Measurements from ENCODE around the gene CDKL1.
"Not testable (repeated sequence)": the region's sequence is repeated elsewhere in the genome, so short reads cannot be mapped to it uniquely, and the experiment has no call there.

CDKL1 gene

DNA sequence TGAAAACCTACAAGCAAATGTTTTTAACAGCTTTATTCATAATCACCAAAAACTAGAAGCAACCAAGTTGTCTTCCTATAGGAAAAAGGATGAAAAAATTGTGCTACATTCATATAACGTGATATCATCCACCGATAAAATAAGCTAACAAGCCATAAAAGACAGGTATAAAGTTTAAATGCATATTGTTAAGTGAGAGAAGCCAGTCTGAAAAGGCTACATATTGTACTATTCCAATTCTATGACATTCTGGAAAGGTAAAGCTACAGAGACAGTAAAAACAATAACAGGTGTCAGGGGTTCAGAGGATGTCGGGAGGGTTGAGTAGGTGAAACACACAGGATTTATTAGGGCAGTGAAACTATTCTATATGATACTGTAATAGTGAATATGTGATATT lies 22.7 kb downstream of the CDKL1 start:
- Mint-ChIP-seq H3K27ac (no peak overlapping the region), H3K4me3 (no peak overlapping the region), H3K36me3 (ENCODE audit: low read depth) (no peaks in the 10 kb centered on the region), H3K9me3 (no peaks in the 10 kb centered on the region), H3K27me3 (peaks cover 5% of the 10 kb centered on the region), H3K4me1 (ENCODE audit: low read depth) (no peaks in the 10 kb centered on the region)

DNA sequence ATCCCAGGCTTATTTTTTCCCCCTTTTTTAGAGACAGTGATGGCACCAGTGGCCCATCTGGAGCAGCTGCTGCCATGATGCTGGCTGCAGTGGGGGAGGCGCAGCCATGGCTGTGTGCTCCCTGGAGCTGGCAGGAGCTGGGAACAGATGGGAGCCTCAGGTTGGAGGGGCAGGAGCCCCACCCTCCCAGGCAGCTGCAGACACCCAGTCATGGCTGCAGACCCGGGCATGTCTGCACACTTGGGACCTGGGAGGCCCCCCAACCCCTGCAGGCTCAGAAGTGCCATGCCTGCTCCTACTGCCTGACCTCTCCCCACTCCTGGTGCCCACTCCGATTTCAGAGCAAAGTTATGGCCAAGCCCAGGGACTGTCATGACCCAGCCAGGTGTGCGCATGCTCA lies 25.1 kb downstream of the CDKL1 start:
- peaks cover 9% of the 10 kb centered on the region for H3K4me1 Mint-ChIP-seq (ENCODE audit: low read depth)
- H3K36me3 Mint-ChIP-seq (ENCODE audit: low read depth): no peaks in the 10 kb centered on the region
- H3K27ac Mint-ChIP-seq: no peak overlapping the region
- peaks cover 5% of the 10 kb centered on the region for H3K27me3 Mint-ChIP-seq
- H3K9me3 Mint-ChIP-seq: no peaks in the 10 kb centered on the region
- no peak overlapping the region for H3K4me3 Mint-ChIP-seq

DNA sequence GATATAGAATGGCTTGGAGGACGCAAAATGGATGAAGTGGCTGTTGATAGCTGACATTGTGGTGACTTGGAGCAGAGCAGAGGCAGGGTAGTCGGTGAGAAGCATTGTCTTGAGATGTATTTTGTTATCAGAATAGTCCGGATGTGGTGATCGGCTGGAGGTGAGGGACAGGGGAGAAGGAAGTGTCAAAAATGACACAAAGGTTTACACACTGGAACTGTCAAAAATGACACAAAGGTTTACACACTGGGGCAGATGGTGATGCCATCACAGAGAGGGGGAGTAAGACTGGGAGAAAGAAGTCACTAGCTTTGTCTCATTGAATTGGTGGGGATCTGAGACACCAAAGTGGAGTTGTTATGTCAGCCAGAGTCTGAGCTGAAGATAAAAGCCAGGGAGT lies 30.1 kb downstream of the CDKL1 start:
- H3K9me3 Mint-ChIP-seq: peaks cover 6% of the 10 kb centered on the region
- peak overlapping the region; percentile 18 for H3K27ac Mint-ChIP-seq
- H3K36me3 Mint-ChIP-seq (ENCODE audit: low read depth): peaks cover 7% of the 10 kb centered on the region
- peaks cover 38% of the 10 kb centered on the region for H3K4me1 Mint-ChIP-seq (ENCODE audit: low read depth)
- H3K4me3 Mint-ChIP-seq: no peak overlapping the region
- H3K27me3 Mint-ChIP-seq: no peaks in the 10 kb centered on the region

DNA sequence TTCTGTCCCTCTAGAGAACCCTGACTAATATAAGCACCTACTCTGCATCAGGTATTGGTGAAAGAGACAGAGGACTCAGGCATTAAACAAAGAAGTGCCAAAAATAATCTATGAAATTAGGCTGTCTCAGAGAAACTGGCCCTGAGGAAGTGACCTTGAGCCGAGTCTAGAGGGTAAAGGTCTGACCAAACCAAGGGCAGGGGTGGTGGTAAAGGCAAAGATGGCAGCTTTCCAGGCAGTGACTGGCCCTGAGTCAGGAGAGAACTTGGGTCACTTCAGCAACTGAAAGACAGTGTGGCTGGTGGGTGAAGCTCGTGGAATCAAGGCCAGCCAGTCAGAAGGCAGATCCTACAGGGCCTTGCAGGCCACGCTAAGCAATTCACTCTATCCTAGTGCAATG lies 30.6 kb downstream of the CDKL1 start:
- H3K36me3 Mint-ChIP-seq (ENCODE audit: low read depth): peaks cover 7% of the 10 kb centered on the region
- no peak overlapping the region for H3K4me3 Mint-ChIP-seq
- peaks cover 38% of the 10 kb centered on the region for H3K4me1 Mint-ChIP-seq (ENCODE audit: low read depth)
- H3K27ac Mint-ChIP-seq: peak overlapping the region; percentile 18
- H3K27me3 Mint-ChIP-seq: no peaks in the 10 kb centered on the region
- peaks cover 6% of the 10 kb centered on the region for H3K9me3 Mint-ChIP-seq

DNA sequence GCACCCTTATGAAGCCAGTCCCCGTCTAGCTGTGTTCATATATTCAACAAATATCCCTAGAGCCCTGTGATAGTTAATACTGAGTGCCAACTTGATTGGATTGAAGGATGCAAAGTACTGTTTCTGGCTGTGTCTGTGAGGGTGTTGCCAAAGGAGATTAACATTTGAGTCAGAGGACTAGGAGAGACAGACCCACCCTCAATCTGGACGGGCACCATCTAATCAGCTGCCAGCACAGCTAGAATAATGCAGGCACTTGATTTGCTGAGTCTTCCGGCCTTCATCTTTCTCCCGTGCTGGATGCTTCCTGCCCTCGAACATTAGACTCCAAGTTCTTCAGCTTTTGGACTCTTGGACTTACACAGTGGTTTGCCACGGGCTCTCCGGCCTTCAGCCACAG lies 31.1 kb downstream of the CDKL1 start:
- not testable (repeated sequence) for H3K4me3 Mint-ChIP-seq; H3K27ac Mint-ChIP-seq; H3K36me3 Mint-ChIP-seq (ENCODE audit: low read depth); H3K9me3 Mint-ChIP-seq; H3K27me3 Mint-ChIP-seq
- H3K4me1 Mint-ChIP-seq (ENCODE audit: low read depth): peaks cover 38% of the 10 kb centered on the region

DNA sequence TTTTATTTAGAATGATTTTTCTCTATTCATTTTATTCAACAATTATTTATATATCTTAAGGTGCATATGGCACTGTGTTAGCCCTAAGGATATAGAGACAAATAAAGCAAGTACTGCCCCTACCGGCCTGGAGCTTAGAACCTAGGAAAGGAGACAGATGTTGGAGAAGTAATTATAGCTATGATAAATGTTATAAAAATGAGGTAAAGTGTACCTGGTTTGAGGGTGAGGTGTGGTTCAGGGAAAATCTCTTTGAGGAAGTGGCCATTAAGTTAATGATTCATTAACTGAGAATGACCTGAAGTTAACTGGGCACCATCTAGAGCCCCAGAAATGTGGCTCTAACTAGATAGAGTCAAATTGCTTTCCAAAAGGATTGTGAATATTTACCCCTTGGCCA lies 31.9 kb downstream of the CDKL1 start:
- peaks cover 7% of the 10 kb centered on the region for H3K36me3 Mint-ChIP-seq (ENCODE audit: low read depth)
- H3K27me3 Mint-ChIP-seq: no peaks in the 10 kb centered on the region
- no peak overlapping the region for H3K27ac Mint-ChIP-seq
- no peak overlapping the region for H3K4me3 Mint-ChIP-seq
- peaks cover 6% of the 10 kb centered on the region for H3K9me3 Mint-ChIP-seq
- H3K4me1 Mint-ChIP-seq (ENCODE audit: low read depth): peaks cover 38% of the 10 kb centered on the region

DNA sequence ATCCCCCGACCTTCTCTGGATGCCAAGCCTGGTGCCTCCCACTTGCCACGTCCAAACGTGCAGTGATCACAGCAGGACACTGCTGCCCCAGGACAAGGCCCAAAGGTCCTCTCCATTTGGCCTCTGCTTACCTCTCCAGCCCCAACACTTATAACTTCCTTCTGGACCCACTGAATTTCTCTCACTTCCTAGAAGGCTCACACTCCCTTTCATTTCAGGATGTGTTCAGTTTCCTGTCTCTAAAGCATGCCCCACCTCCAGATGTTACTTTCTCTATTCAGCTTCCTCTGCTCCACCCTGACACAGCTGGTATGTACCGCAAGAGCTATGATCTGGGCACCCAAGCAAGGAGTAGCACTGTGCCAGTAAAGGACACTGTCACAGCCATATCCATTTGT lies 33.0 kb downstream of the CDKL1 start:
- H3K4me1 Mint-ChIP-seq (ENCODE audit: low read depth): peaks cover 38% of the 10 kb centered on the region
- peak overlapping the region; percentile 93 for H3K27ac Mint-ChIP-seq
- H3K36me3 Mint-ChIP-seq (ENCODE audit: low read depth): peaks cover 12% of the 10 kb centered on the region
- H3K27me3 Mint-ChIP-seq: no peaks in the 10 kb centered on the region
- H3K4me3 Mint-ChIP-seq: peak overlapping the region; percentile 89
- peaks cover 6% of the 10 kb centered on the region for H3K9me3 Mint-ChIP-seq

DNA sequence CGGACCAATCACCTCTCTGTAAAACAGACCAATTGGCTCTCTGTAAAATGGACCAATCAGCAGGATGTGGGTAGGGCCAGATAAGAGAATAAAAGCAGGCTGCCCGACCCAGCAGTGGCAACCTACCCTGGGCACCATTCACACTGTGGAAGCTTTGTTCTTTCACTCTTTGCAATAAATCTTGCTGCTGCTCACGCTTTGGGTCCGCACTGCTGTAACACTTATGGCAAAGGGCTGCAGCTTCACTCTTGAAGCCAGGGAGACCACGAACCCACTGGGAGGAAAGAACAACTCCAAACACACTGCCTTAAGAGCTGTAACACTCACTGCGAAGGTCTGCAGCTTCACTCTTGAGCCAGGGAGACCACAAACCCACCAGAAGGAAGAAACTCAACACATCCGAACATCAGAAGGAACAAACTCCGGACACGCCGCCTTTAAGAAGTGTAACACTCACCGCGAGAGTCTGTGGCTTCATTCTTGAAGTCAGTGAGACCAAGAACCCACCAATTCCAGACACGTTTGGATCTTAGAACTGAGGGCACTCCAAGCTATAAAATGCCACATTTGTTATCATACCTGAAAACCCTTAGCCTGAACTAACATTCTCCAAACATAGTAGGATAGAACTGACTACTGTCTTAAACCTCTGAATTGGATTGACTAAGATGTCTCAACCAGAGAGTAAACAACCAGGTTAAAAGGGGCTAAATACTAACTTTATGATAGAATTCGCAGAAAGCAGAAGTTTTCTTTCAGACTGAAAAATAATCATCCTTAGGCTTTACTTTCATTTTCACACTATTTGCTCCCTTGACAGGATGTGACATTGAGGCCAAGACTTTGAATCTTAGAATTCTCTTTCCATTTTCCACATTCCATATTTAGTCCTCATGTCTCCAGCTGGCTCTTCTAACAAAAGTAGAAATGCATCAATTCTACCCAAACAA lies 33.6 kb downstream of the CDKL1 start:
- Mint-ChIP-seq H3K36me3 (ENCODE audit: low read depth) (peaks cover 16% of the 10 kb centered on the region), H3K4me3 (peak overlapping the region; percentile 89), H3K4me1 (ENCODE audit: low read depth) (peaks cover 38% of the 10 kb centered on the region), H3K27me3 (no peaks in the 10 kb centered on the region), H3K9me3 (peaks cover 6% of the 10 kb centered on the region), H3K27ac (peak overlapping the region; percentile 93)

DNA sequence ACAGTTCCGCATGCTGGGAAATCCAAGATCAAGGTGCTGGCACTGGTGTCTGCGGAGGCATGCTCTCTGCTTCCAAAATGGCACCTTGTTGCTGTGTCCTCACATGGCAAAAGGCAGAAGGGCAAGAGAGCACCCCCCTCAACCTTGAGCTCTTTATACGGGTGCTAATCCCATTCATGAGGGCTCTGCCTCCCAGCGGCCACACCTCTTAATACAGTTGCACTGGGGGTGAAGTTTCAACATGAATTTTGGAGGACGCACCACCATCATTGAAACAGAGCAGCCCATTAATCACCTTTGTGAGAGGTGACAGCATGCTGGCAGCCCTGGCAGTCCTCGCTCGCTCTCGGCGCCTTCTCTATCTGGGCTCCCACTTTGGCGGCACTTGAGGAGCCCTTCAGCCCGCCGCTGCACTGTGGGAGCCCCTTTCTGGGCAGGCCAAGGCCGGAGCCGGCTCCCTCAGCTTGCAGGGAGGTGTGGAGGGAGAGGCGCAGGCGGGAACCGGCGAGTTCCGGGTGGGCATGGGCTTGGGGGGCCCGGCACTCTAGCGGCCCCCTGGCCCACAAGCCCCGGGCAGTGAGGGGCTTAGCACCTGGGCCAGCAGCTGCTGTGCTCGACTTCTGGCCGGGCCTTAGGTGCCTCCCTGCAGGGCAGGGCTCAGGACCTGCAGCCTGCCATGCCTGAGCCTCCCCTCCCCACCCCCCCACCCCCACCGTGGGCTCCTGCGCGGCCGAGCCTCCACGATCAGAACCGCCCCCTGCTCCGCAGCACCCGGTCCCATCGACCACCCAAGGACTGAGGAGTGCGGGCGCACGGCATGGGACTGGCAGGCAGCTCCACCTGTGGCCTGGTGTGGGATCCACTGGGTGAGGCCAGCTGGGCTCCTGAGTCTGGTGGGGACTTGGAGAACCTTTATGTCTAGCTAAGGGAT lies 34.9 kb downstream of the CDKL1 start:
- peaks cover 31% of the 10 kb centered on the region for H3K4me1 Mint-ChIP-seq (ENCODE audit: low read depth)

DNA sequence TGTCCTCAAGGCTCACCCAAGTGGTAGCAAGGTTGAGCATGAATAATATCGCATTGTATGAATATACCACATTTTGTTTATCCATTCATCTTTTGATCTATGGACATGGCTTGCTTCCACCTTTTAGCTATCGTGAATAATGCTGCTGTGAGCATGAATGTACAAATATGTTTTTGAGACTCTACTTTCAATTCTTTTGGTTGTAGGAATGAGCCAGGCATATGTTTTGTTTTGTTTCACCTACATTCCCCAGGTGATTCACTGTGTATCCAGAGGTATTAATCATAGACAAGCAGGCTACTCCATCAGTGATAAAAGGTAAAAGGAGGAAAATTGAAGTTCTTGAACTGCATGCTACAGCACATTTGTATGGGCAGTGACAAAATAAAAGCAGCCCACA lies 35.8 kb downstream of the CDKL1 start:
- H3K9me3 Mint-ChIP-seq: peaks cover 6% of the 10 kb centered on the region
- peaks cover 38% of the 10 kb centered on the region for H3K36me3 Mint-ChIP-seq (ENCODE audit: low read depth)
- no peak overlapping the region for H3K27ac Mint-ChIP-seq
- peaks cover 23% of the 10 kb centered on the region for H3K4me1 Mint-ChIP-seq (ENCODE audit: low read depth)
- no peaks in the 10 kb centered on the region for H3K27me3 Mint-ChIP-seq
- no peak overlapping the region for H3K4me3 Mint-ChIP-seq

More for the DNA sequence above, 34.9 kb downstream of the CDKL1 start:
- H3K36me3 Mint-ChIP-seq (ENCODE audit: low read depth): peaks cover 29% of the 10 kb centered on the region
- not testable (repeated sequence) for H3K27ac Mint-ChIP-seq, H3K9me3 Mint-ChIP-seq, H3K27me3 Mint-ChIP-seq, H3K4me3 Mint-ChIP-seq

DNA sequence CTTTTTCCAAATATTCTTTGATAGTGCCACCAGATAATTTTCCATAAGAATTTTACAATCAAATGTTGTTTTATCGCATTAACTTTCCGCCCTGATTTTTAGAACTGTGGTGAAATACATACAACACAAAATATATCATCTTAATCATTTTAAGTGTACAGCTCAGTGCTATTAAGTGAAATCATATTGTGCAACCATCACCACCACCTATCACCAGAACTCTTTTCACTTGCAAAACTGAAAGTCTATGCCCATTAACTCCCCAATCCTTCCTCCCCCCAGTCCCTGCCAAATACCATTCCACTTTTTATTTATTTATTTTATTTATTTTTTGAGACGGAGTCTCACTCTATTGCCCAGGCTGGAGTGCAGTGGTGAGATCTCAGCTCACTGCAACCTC lies 36.6 kb downstream of the CDKL1 start:
- H3K27ac Mint-ChIP-seq: no peak overlapping the region
- peaks cover 6% of the 10 kb centered on the region for H3K9me3 Mint-ChIP-seq
- peaks cover 38% of the 10 kb centered on the region for H3K36me3 Mint-ChIP-seq (ENCODE audit: low read depth)
- H3K4me1 Mint-ChIP-seq (ENCODE audit: low read depth): peaks cover 27% of the 10 kb centered on the region
- H3K27me3 Mint-ChIP-seq: no peaks in the 10 kb centered on the region
- no peak overlapping the region for H3K4me3 Mint-ChIP-seq

DNA sequence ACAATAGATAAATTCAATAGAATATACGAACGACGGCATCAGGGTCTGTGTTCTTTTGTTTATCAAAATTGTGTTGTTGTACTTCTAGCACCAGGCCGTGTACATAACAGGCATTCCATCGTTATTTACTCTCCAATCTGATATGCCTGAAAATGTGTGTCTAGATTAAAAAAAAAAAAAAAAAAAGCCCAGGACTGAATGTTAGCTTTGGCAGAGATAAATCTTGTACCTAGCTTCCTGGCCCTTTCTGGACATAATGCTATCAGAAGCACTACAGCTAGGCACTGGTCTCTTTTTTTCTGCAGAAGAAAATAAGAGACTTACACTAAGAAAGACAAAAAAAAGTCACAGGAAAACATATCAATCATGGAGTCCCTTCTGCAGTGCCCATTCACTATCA lies 37.0 kb downstream of the CDKL1 start:
- Mint-ChIP-seq H3K4me1 (ENCODE audit: low read depth) (peaks cover 23% of the 10 kb centered on the region), H3K27me3 (no peaks in the 10 kb centered on the region), H3K4me3 (no peak overlapping the region), H3K27ac (no peak overlapping the region), H3K36me3 (ENCODE audit: low read depth) (peaks cover 38% of the 10 kb centered on the region), H3K9me3 (peaks cover 6% of the 10 kb centered on the region)

DNA sequence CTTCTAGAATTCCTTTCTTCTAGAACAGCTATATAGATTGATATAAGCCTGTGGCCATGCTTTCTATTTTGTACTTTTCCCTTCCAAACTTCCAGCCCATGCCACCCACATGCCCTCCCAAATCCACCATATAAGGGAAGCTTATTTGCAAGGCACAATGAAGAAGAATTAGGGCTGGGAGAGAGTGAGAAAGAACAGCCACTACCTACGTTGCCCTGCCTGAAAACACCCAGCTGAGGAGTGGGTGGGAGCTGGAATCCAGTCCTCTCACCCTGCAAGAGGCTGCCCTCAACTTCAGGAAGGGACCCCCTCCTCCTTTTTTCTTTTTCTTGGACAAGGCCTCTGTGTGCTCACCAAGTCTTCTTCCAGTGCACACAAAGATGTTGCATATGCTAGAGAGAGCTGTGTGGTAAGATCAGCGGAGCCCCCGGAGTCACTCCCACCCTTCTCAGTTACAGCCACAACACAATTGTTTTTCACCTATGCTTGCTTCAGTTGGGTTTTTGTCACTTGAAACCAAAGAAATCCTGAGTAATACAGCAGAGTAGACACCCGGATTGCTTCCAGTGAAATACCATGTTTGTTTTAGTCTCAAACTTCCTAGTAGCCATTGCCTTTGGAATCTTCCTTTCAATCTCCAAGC lies 38.8 kb downstream of the CDKL1 start:
- Mint-ChIP-seq H3K27ac (no peak overlapping the region), H3K9me3 (peaks cover 6% of the 10 kb centered on the region), H3K4me1 (ENCODE audit: low read depth) (peaks cover 11% of the 10 kb centered on the region), H3K27me3 (no peaks in the 10 kb centered on the region), H3K4me3 (no peak overlapping the region), H3K36me3 (ENCODE audit: low read depth) (peaks cover 37% of the 10 kb centered on the region)

DNA sequence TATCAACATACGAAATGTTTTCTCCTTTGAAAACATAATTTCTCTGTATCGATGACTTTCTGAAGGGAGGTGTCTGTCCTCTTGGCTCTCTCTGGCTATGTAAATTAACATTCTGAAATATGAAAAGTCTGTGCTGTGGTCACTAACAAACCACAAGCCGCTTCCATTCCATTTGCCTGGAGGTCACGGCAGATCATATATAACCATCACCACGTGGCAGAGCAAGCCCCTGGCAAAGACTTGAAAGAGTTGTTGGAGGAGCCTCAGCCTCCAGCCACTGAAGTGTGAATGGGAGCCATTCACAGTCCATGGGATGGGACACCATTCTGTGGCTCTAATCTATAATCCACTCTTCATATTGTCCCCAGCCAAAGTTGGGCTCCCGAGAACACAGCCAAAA lies 39.6 kb downstream of the CDKL1 start:
- Mint-ChIP-seq H3K27me3 (no peaks in the 10 kb centered on the region), H3K27ac (no peak overlapping the region), H3K36me3 (ENCODE audit: low read depth) (peaks cover 31% of the 10 kb centered on the region), H3K9me3 (no peaks in the 10 kb centered on the region), H3K4me3 (no peak overlapping the region), H3K4me1 (ENCODE audit: low read depth) (peaks cover 4% of the 10 kb centered on the region)

DNA sequence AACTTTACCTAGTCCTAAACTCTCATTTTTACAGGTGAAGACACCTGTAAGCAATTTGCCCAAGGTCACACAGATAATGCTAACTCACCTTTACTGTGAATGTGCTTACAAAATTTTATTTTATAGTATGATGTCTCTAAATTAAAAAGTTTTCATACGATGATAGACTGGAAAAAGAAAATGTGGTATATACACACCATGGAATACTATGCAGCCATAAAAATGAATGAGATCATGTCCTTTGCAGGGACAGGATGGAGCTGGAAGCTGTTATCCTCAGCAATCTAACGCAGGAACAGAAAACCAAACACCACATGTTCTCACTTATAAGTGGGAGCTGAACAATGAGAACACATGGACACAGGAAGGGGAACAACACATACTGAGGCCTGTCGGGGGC lies 40.4 kb downstream of the CDKL1 start:
- not testable (repeated sequence) for H3K27me3 Mint-ChIP-seq; H3K9me3 Mint-ChIP-seq; H3K27ac Mint-ChIP-seq; H3K4me3 Mint-ChIP-seq; H3K4me1 Mint-ChIP-seq (ENCODE audit: low read depth)
- H3K36me3 Mint-ChIP-seq (ENCODE audit: low read depth): peaks cover 31% of the 10 kb centered on the region

Data from stimulated activated naive CD8-positive, alpha-beta T cell treated with anti-CD3 and anti-CD28 coated beads, Interleukin-15, Interleukin-2, amounts not matched to agents 100 ng/mL and 50 ng/mL, for 24 hours (primary cell).